SK-N-SH (cell line): Measurements from ENCODE around the gene PDE9A.

ENCODE experiments used
- EZH2phosphoT487 ChIP-seq: fragments of 200-600 bp; sonication (generic); IDR thresholded peaks from 2 replicates; pipeline ENCODE4 v1.6.1; 2017; ENCODE audit warnings: low read depth, mixed run types, mild to moderate bottlenecking, antibody characterized with exemption, moderate library complexity, borderline replicate concordance
- TAF1 ChIP-seq: IDR thresholded peaks from 2 replicates; pipeline ENCODE4 v1.6.1; 2012; ENCODE audit warnings: low read depth, mild to moderate bottlenecking, low read length, moderate library complexity, borderline replicate concordance

GRCh38 chr21:42695697-42696380 is 42.4 kb downstream of the PDE9A start:
- TF ChIP-seq TAF1 (no peak), EZH2phosphoT487 (no peak)
